ENCODE data around the gene MAD1L1. TPM values are rescaled to one million over a fixed set of nuclear protein-coding genes. Genes with fewer than 3 reads are reported as not detected.

The MAD1L1 gene
- total RNA-seq, 1 experiment from 2014 or later: 43.8 TPM

GRCh38 chr7:1998146-1998545 lies 234.6 kb downstream of the MAD1L1 start:
- ChIA-PET CTCF (no interaction called here), POLR2A (no interaction called here)
- Mint-ChIP-seq H3K36me3 (no peaks in the 10 kb centered on the region), H3K27me3 (ENCODE audit: low read depth) (no peaks in the 10 kb centered on the region), H3K27ac (no peak overlapping the region), H3K4me3 (no peak overlapping the region), H3K4me1 (no peaks in the 10 kb centered on the region), H3K9me3 (no peaks in the 10 kb centered on the region)
- ATAC-seq (no peak), DNase-seq (ENCODE audit: low spot score) (no peak)
- TF ChIP-seq NFYB (CRISPR knock-in tag; conservative IDR thresholded peaks at IDR 0.05; ENCODE audit: low read depth) (no peak), ERG (CRISPR knock-in tag; IDR thresholded peaks at IDR 0.05) (no peak), ZNF138 (CRISPR knock-in tag; conservative IDR thresholded peaks at IDR 0.05) (no peak), AR (CRISPR knock-in tag; IDR thresholded peaks at IDR 0.05) (no peak), ZNF425 (CRISPR knock-in tag; conservative IDR thresholded peaks at IDR 0.05) (no peak), E2F5 (CRISPR knock-in tag; IDR thresholded peaks at IDR 0.05) (no peak)

- no peak overlapping the region for H3K27ac Mint-ChIP-seq
- ChIA-PET CTCF (no interaction called here), POLR2A (no interaction called here)
- TF ChIP-seq ZSCAN18 (CRISPR knock-in tag; IDR thresholded peaks at IDR 0.05): no peak
- TF ChIP-seq HMGA2 (CRISPR knock-in tag; IDR thresholded peaks at IDR 0.05): no peak
- no peak for TF ChIP-seq RELA (CRISPR knock-in tag; IDR thresholded peaks at IDR 0.05; ENCODE audit: borderline replicate concordance)
- TF ChIP-seq FOXK1 (CRISPR knock-in tag; IDR thresholded peaks at IDR 0.05): no peak
- no peak for TF ChIP-seq CREM (CRISPR knock-in tag; IDR thresholded peaks at IDR 0.05)
- TF ChIP-seq ARID4B (CRISPR knock-in tag; IDR thresholded peaks at IDR 0.05; ENCODE audit: borderline replicate concordance): no peak
- TF ChIP-seq ZNF121 (CRISPR knock-in tag; IDR thresholded peaks at IDR 0.05): no peak
- TF ChIP-seq ZNF219 (CRISPR knock-in tag; IDR thresholded peaks at IDR 0.05; ENCODE audit: borderline replicate concordance): no peak
- no peak for TF ChIP-seq RORB (CRISPR knock-in tag; IDR thresholded peaks at IDR 0.05)
- TF ChIP-seq NFE2L1 (CRISPR knock-in tag; IDR thresholded peaks at IDR 0.05): no peak
- no peak for TF ChIP-seq GABPB1 (CRISPR knock-in tag; IDR thresholded peaks at IDR 0.05)
- no peak for TF ChIP-seq ZNF281 (CRISPR knock-in tag; IDR thresholded peaks at IDR 0.05)
Measured at GRCh38 chr7:1997537-1998076, 235.1 kb downstream of the MAD1L1 start.

More at GRCh38 chr7:1997537-1998076, 235.1 kb downstream of the MAD1L1 start:
- Mint-ChIP-seq H3K4me1 (no peaks in the 10 kb centered on the region), H3K4me3 (no peak overlapping the region), H3K9me3 (no peaks in the 10 kb centered on the region), H3K27me3 (ENCODE audit: low read depth) (no peaks in the 10 kb centered on the region), H3K36me3 (no peaks in the 10 kb centered on the region)
- no peak for DNase-seq (ENCODE audit: low spot score)
- no peak for ATAC-seq
